ENCODE measurements around the gene USP16. TPM values are rescaled to one million over a fixed set of nuclear protein-coding genes. Genes with fewer than 3 reads are reported as not detected.
"Not testable (repeated sequence)": the region's sequence is repeated elsewhere in the genome, so short reads cannot be mapped to it uniquely, and the experiment has no call there.

Gene USP16
- 15.1 and 21.9 TPM in 2 replicates for total RNA-seq (2014; rRNA removed; shearing (Covaris generic))

GRCh38 chr21:29024474-29025327, at the start of gene USP16:
USP16 (plus strand) TSS chr21:29024668; CDS start chr21:29027914, 3,246 bp downstream.
- Histone ChIP-seq H3K4me3 (ENCODE audit: insufficient read depth, low read depth, low read length) (peak within 1 kb of the TSS; percentile 96), H3K27me3 (ENCODE audit: control insufficient read depth, insufficient read depth, low read length) (no peaks in the 10 kb centered on the region), H3K36me3 (replicated peaks; ENCODE audit: control insufficient read depth, insufficient read depth, low read length) (no peaks in the 10 kb centered on the region; the same call in none of the 2 replicates)
- peak; percentile 98 for DNase-seq

GRCh38 chr21:28975397-28975796, 49.1 kb upstream of the USP16 start:
- Histone ChIP-seq H3K27me3 (ENCODE audit: control insufficient read depth, insufficient read depth, low read length) (no peaks in the 10 kb centered on the region), H3K4me3 (ENCODE audit: insufficient read depth, low read depth, low read length) (no peak overlapping the region), H3K36me3 (replicated peaks; ENCODE audit: control insufficient read depth, insufficient read depth, low read length) (peaks cover 3% of the 10 kb centered on the region; the same call in 1 of the 2 replicates)
- no peak for DNase-seq

GRCh38 chr21:28979092-28979491, 45.4 kb upstream of the USP16 start:
- no peak for DNase-seq
- H3K4me3 ChIP-seq (ENCODE audit: insufficient read depth, low read depth, low read length) = no peak overlapping the region
- peaks cover 4% of the 10 kb centered on the region; the same call in 1 of the 2 replicates for H3K36me3 ChIP-seq (replicated peaks; ENCODE audit: control insufficient read depth, insufficient read depth, low read length)
- H3K27me3 ChIP-seq (ENCODE audit: control insufficient read depth, insufficient read depth, low read length) = no peaks in the 10 kb centered on the region

GRCh38 chr21:28982637-28983036, 41.8 kb upstream of the USP16 start:
- H3K36me3 ChIP-seq (replicated peaks; ENCODE audit: control insufficient read depth, insufficient read depth, low read length) = peaks cover 4% of the 10 kb centered on the region
- H3K4me3 ChIP-seq (ENCODE audit: insufficient read depth, low read depth, low read length) = no peak overlapping the region
- DNase-seq = no peak
- no peaks in the 10 kb centered on the region for H3K27me3 ChIP-seq (ENCODE audit: control insufficient read depth, insufficient read depth, low read length)

GRCh38 chr21:28986677-28987076, 37.8 kb upstream of the USP16 start:
- Histone ChIP-seq H3K27me3 (ENCODE audit: control insufficient read depth, insufficient read depth, low read length) (no peaks in the 10 kb centered on the region), H3K4me3 (ENCODE audit: insufficient read depth, low read depth, low read length) (no peak overlapping the region), H3K36me3 (replicated peaks; ENCODE audit: control insufficient read depth, insufficient read depth, low read length) (peaks cover 1% of the 10 kb centered on the region)
- DNase-seq = no peak

GRCh38 chr21:28988146-28988545, 36.3 kb upstream of the USP16 start:
- not testable (repeated sequence) for H3K27me3 ChIP-seq (ENCODE audit: control insufficient read depth, insufficient read depth, low read length); H3K36me3 ChIP-seq (replicated peaks; ENCODE audit: control insufficient read depth, insufficient read depth, low read length); DNase-seq

GRCh38 chr21:28991861-28992525, 32.5 kb upstream of the USP16 start:
- DNase-seq = no peak

More at GRCh38 chr21:28988146-28988545, 36.3 kb upstream of the USP16 start:
- H3K4me3 ChIP-seq (ENCODE audit: insufficient read depth, low read depth, low read length) = not testable (repeated sequence)

GRCh38 chr21:28992526-28993292, 31.8 kb upstream of the USP16 start, which contains the start of gene LTN1:
LTN1 (minus strand) TSS chr21:28992877; CDS start chr21:28992805, 72 bp downstream.
- peak; percentile 93 for DNase-seq
- Histone ChIP-seq H3K36me3 (replicated peaks; ENCODE audit: control insufficient read depth, insufficient read depth, low read length) (no peaks in the 10 kb centered on the region), H3K4me3 (ENCODE audit: insufficient read depth, low read depth, low read length) (peak within 1 kb of the TSS; percentile 96), H3K27me3 (ENCODE audit: control insufficient read depth, insufficient read depth, low read length) (no peaks in the 10 kb centered on the region)

More at GRCh38 chr21:28991861-28992525, 32.5 kb upstream of the USP16 start:
- Histone ChIP-seq H3K27me3 (ENCODE audit: control insufficient read depth, insufficient read depth, low read length) (no peaks in the 10 kb centered on the region), H3K36me3 (replicated peaks; ENCODE audit: control insufficient read depth, insufficient read depth, low read length) (no peaks in the 10 kb centered on the region), H3K4me3 (ENCODE audit: insufficient read depth, low read depth, low read length) (peak overlapping the region; percentile 96)

GRCh38 chr21:28993293-28993629, 31.2 kb upstream of the USP16 start:
- H3K4me3 ChIP-seq (ENCODE audit: insufficient read depth, low read depth, low read length) = peak overlapping the region; percentile 35
- H3K36me3 ChIP-seq (replicated peaks; ENCODE audit: control insufficient read depth, insufficient read depth, low read length) = no peaks in the 10 kb centered on the region
- H3K27me3 ChIP-seq (ENCODE audit: control insufficient read depth, insufficient read depth, low read length) = no peaks in the 10 kb centered on the region
- no peak for DNase-seq

GRCh38 chr21:29002442-29003144, 21.9 kb upstream of the USP16 start:
- Histone ChIP-seq H3K27me3 (ENCODE audit: control insufficient read depth, insufficient read depth, low read length) (no peaks in the 10 kb centered on the region), H3K36me3 (replicated peaks; ENCODE audit: control insufficient read depth, insufficient read depth, low read length) (no peaks in the 10 kb centered on the region), H3K4me3 (ENCODE audit: insufficient read depth, low read depth, low read length) (peak overlapping the region; percentile 73)
- peak; percentile 93 for DNase-seq

- no peak overlapping the region for H3K4me3 ChIP-seq (ENCODE audit: insufficient read depth, low read depth, low read length)
- H3K27me3 ChIP-seq (ENCODE audit: control insufficient read depth, insufficient read depth, low read length) = no peaks in the 10 kb centered on the region
- H3K36me3 ChIP-seq (replicated peaks; ENCODE audit: control insufficient read depth, insufficient read depth, low read length) = no peaks in the 10 kb centered on the region
- DNase-seq = no peak
Observed at GRCh38 chr21:29005696-29006095, 18.8 kb upstream of the USP16 start.

- Histone ChIP-seq H3K27me3 (ENCODE audit: control insufficient read depth, insufficient read depth, low read length) (no peaks in the 10 kb centered on the region), H3K36me3 (replicated peaks; ENCODE audit: control insufficient read depth, insufficient read depth, low read length) (no peaks in the 10 kb centered on the region), H3K4me3 (ENCODE audit: insufficient read depth, low read depth, low read length) (no peak overlapping the region)
- DNase-seq = no peak
Observed at GRCh38 chr21:29007135-29007534, 17.3 kb upstream of the USP16 start.

GRCh38 chr21:29007810-29008209, 16.7 kb upstream of the USP16 start:
- Histone ChIP-seq H3K27me3 (ENCODE audit: control insufficient read depth, insufficient read depth, low read length) (no peaks in the 10 kb centered on the region), H3K4me3 (ENCODE audit: insufficient read depth, low read depth, low read length) (no peak overlapping the region), H3K36me3 (replicated peaks; ENCODE audit: control insufficient read depth, insufficient read depth, low read length) (no peaks in the 10 kb centered on the region)
- DNase-seq = no peak

GRCh38 chr21:29008367-29008766, 16.1 kb upstream of the USP16 start:
- no peak for DNase-seq
- Histone ChIP-seq H3K36me3 (replicated peaks; ENCODE audit: control insufficient read depth, insufficient read depth, low read length) (no peaks in the 10 kb centered on the region), H3K4me3 (ENCODE audit: insufficient read depth, low read depth, low read length) (no peak overlapping the region), H3K27me3 (ENCODE audit: control insufficient read depth, insufficient read depth, low read length) (no peaks in the 10 kb centered on the region)

All from H7 (cell line).